ENCODE results near the gene SHCBP1L.

Gene SHCBP1L

DNA sequence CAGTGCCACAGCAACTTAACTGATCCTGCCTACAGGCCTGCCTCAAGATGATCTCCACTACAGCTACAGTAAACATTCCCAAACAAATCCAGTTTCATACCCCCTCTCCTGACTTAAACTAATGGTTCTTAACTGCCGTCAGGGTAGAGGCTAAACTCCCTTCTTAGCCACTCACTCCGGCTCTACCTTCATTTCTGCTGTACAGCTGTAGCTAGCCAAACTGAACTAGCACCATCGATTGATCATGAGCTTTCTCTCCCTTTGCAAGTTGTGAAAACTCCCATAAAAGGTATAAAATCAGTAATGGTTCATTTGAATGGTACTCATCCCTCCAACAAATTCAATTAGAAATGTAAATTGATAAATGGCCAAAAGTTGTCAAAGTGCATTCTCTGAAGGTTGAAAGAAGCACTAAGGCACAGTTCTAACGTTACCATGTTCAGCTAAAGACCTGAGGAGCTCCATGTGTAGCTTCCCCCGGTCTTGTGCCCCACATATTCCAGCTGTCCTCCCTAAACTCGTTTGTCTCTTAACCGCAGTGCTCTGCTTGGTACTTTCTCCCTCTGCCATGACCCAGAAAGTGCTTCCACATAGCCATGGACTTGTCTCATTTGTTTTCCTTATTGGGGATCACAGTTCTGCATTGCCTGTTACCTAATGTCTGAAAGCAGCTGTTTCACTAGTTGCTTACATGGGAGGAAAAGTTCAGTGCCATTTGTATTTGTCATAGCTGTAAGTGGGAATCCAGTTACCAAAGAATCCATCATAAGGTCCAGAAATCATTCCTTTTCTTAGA is 64.0 kb downstream of the SHCBP1L start:
- DNase-seq = no peak

DNA sequence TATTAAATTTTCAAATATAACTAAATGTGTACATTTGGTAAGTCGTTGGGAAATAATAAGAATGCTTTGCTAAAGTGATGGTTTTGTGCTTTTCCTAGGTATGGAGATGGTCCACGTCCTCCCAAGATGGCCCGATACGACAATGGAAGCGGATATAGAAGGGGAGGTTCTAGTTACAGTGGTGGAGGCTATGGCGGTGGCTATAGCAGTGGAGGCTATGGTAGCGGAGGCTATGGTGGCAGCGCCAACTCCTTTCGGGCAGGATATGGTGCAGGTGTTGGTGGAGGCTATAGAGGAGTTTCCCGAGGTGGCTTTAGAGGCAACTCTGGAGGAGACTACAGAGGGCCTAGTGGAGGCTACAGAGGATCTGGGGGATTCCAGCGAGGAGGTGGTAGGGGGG is 66.0 kb downstream of the SHCBP1L start:
- no peak for DNase-seq

DNA sequence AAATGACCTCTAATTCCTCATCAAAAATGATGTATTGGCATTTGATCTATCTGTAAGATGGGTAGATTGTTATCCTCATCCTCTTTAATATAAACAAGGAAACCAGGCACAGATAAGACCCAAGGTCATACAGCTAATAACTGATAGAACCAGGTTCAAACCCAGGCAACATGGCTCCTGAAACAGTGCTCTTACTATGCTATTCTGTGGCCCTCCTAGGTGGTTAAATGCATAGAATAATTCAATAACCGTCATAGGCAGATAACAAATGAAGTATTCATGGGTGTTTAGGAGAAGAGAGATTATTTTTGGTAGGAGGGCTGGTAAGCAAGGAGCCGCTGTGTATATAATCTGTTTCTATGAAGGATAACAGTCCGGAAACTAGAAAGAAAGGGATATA is 67.4 kb downstream of the SHCBP1L start:
- DNase-seq = no peak

DNA sequence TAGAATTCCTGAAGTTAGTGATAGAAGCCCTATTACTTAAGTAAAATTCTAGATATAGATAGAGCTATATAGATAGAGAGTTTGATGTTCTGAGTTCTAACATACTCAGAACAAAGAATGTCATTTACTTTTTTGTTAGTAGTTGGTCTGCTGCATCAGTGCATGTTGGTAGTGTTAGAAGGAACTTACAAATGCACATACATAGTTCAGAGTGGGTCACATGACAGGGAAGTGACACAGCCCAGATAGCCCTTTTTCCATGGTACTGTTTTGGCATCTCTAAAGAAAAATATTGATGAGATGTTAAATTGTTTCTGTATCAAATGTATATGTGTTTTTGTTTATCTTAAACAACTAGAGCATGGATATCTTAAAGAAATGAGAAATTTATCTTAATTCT is 68.1 kb downstream of the SHCBP1L start:
- no peak for DNase-seq

DNA sequence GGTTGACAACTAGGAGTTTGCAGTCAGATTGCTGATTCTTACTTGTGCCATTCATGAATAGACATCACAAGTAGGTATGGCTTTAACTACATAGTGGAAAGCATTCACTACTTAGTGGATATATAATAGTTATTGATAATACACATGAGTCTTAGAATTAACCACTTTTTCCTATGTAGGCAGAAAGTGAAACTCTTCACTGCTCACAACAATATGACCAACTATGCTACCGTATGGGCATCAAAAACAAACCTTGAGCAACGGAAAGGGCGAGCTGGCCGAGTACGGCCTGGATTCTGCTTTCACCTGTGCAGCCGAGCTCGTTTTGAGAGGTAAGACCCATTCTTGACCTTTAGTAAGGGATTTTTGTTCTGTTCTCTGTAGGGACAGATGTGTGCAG is 75.1 kb downstream of the SHCBP1L start:
- no peak for DNase-seq

DNA sequence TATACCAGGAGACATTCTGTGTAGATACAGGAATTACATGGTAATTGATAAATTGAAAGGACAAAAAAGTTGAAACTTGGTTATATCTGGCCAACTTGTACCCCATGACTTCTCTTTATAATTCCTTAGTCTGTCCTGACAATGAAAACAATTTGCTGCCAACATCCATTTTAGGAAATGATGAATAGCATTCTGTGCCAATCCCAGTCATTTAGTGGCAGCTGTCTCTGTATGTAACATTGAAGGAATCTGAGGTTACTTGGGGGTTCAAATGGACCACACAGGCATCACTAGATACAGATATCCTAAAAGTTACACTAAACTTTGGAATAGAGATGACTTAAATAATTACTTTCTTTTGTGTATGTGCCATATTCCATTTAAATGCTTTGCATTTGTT is 75.6 kb downstream of the SHCBP1L start:
- no peak for DNase-seq

DNA sequence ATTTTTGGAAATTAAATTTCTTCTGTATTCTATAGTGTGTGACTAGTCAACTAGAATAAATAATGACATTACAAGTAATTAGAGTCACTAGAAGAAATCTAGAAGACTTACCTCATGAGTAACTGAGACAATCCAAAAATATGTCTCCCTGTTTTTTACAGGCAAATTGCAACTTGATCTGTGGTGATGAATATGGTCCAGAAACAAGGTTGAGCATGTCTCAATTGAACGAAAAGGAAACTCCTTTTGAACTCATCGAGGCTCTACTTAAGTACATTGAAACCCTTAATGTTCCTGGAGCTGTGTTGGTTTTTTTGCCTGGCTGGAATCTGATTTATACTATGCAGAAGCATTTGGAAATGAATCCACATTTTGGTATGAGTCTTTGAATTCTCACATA is 77.1 kb downstream of the SHCBP1L start:
- DNase-seq = no peak

DNA sequence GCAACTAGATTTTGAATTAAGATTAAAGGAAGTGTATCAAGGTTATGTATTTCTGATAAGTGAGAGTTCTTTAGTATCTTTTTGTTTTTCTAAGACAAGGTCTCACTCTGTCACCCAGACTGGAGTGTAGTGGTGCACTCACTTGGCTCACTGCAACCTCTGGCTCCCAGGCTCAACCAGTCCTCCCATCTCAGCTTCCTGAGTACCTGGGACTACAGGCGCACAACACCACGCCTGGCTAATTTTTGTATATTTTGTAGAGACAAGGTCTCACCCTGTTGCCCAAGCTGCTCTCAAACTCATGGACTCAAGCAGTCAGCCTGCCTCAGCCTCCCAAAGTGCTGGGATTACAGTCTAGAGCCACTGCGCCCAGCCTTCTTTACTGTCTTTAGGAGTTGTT is 80.1 kb downstream of the SHCBP1L start:
- DNase-seq = no peak

DNA sequence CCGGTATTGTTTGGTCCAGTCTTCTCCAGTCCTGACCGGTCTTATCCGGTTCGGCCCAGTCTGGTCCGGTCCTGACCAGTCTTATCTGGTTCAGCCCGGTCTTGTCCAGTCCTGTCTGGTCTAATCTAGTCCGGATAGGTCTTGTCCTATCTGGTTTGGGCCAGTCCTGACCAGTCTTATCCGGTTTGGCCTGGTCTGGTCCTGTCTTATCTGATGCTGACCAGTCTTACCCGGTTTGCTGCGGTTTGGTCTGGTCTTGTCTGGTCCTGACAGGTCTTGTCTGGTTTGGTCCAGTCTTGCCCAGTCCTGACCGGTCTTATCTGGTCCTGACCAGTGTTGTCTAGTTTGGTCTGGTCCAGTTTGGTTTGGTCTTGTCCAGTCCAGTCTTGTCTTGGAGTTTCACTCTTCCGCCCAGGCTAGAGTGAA is 83.7 kb downstream of the SHCBP1L start:
- DNase-seq = no peak

DNA sequence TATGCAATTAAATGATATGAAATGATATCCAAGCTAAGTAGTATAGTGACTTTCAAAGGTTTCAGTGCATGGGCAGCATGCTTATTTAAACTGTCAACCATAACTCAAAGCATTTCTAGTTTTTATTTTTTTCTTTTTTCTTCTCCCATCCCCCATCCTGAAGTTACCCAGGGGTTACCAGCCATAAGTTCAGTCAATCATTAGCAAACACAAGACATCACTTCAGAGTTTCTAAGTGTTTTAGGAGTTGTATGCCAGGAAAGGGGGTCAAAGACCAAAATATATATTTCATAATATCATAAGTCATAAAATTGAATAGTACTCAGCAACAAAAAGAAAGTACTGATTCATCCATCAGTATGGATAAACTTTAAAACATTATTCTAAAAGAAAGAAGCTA is 85.1 kb downstream of the SHCBP1L start:
- no peak for DNase-seq

DNA sequence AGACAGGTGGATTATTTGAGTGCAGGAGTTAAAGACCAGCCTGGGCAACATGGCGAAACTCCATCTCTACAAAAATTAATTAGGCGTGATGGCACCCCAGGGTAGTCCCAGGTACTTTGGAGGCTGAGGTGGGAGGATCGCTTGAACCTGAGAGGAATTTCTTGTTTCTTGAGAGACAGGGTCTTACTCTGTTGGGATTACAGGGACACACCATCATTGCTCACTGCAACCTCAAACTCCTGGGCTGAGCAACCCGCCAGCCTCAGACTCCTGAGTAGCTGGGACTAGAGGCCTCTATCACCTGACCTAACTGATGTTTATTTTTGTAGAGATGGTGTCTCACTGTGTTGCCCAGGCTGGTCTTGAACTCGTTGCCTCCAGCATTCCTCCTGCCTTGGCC is 89.0 kb downstream of the SHCBP1L start:
- DNase-seq = no peak

DNA sequence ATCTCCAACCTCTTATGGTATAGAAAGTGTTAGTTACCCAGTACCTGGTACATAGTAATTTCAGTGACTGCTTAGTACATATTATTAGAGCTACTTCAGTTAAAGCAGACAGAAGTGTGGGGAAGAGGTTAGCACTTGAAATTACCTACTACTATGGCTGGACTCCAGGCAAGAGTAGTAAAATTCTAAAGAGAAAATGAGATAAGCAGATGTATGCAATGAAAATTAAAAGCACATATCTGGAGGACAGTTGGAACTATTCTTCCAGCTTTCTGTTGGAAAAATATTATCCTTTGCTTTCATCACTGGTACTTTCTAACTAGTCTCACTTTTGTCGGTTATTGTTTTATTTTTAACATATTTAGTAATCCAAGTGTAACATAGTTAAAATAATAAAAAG is 90.1 kb downstream of the SHCBP1L start:
- no peak for DNase-seq

DNA sequence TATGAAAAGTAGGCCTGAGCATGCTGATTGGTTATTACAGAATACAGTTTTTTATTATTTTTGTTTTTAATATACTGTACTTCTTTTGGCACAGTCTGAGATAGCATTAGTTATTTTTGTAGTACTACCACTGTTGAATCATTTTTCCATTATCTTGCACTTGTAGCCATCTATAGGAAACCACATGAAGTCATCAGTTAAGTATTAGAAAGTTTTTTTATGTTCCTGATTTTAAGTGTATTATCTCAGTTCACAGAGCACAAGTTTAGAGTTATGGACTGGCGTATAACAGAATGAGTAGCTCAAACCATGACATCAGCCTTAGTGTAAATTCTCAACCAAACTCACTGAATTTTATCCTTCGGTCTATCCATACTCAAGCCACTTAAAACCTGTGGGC is 91.0 kb downstream of the SHCBP1L start:
- no peak for DNase-seq

DNA sequence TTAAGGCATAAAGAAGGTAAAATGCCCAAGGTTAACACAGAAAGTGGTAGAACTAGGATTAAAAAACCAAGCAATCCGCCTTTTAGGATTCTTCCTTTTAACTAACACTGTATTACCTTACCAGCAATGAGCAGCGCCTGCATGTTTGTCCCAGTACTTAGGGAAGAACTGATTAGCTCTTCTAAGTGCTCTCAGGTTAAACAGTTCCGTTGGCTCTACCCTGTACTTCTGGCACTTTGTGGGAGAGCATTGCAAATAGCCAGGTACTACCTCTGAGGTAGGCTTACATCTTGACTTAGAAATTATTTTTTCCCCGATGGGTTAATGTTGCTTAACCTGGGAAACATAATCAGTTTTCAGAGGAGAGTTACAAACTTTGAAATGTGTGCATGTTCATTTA is 92.3 kb downstream of the SHCBP1L start:
- DNase-seq = no peak

DNA sequence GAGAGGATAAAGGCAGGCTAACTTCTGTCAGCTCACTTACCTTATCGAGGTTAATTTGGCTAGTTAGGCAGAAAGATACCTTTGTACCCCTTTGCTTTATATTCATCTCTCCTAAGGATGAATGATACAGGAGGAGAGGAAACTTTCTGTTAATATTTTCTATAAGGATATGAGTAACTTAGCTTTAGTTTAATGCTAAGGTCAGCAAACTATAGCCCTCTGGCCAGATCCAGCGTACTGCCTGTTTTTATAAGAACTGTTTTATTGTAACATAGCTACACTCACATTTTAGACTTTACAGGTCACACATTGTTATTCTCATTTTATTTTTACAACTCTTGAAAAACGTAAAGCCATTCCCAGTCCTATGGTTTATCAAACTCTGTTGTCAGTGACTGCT is 95.8 kb downstream of the SHCBP1L start:
- DNase-seq = no peak

DNA sequence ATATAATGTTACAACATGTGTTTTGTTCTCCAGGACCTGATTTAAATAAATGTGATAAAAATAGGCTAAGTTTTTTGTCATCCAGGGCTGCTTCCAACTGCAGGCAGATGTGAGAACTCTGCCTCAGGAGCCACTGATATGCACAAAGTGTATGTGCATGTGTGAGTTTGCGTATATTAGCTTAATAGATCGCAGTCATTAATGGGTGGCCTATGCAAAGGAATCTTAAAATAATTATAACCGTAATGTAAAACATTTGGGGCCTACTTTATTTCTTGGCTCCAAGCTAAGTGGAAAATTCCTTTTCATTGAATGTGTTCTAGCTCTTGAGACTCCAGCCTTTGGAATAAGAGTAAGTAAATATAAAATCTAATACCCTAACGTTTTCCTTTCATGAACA is 97.1 kb downstream of the SHCBP1L start:
- DNase-seq = no peak

DNA sequence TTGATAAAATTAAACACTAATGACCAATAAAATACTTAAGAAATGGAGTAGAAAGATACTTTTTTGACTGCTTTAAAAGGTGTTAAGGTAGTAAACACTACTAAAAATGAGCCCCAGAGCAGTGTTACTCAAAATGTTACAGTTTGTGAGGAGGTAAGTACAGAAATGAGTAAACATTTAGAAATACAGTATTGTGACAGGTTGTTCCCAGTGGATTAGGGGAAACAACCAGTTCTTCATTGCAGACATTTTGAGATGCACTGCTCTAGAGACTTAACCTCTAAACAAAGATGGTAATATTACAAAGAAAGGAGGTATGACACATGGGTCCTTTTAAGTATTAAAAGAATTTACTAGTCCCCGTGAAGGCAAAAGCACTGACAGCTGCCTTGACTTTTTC is 101.1 kb downstream of the SHCBP1L start:
- no peak for DNase-seq

DNA sequence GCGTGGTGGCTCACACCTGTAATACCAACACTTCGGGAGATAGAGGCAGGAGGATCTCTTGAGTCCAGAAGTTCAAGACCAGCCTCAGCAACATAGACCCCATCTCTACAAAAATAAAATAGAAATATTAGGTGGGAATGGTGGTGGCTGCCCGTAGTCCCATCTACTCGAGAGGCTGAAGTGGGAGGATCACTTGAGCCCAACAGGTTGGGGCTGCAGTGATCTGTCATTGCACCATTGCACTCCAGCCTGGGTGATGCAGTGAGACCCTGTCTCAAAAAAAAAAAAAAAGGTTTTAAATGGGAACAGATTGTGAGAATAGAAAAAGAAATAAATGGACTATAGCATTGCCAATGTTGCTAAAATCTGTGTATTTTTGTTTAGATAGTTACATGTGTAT is 102.6 kb downstream of the SHCBP1L start:
- no peak for DNase-seq
